ENCODE results near the gene STAM.
"Not testable (repeated sequence)": the region's sequence is repeated elsewhere in the genome, so short reads cannot be mapped to it uniquely, and the experiment has no call there.

The STAM gene

GRCh38 chr10:17643755-17644484, at the start of gene STAM:
TSS of gene STAM (plus strand) at chr10:17644151. CDS start at chr10:17644340, 189 bp downstream.
- DNase-seq (ENCODE audit: low read depth, low spot score), result peak; percentile 45
- H3K27ac ChIP-seq, result peak within 1 kb of the TSS; percentile 96

- DNase-seq (ENCODE audit: low read depth, low spot score), result no peak
Measured at GRCh38 chr10:17597386-17597785, 46.6 kb upstream of the STAM start.

GRCh38 chr10:17599089-17599488, 44.9 kb upstream of the STAM start:
- H3K27ac ChIP-seq, result no peak overlapping the region
- no peak for DNase-seq (ENCODE audit: low read depth, low spot score)

More at GRCh38 chr10:17597386-17597785, 46.6 kb upstream of the STAM start:
- no peak overlapping the region for H3K27ac ChIP-seq

GRCh38 chr10:17605936-17606335, 38.0 kb upstream of the STAM start:
- no peak for DNase-seq (ENCODE audit: low read depth, low spot score)
- no peak overlapping the region for H3K27ac ChIP-seq

- H3K27ac ChIP-seq, result no peak overlapping the region
- DNase-seq (ENCODE audit: low read depth, low spot score), result no peak
Measured at GRCh38 chr10:17606547-17607040, 37.4 kb upstream of the STAM start.

GRCh38 chr10:17607060-17607459, 36.9 kb upstream of the STAM start:
- no peak for DNase-seq (ENCODE audit: low read depth, low spot score)

GRCh38 chr10:17607603-17608332, 36.2 kb upstream of the STAM start:
- no peak for DNase-seq (ENCODE audit: low read depth, low spot score)
- no peak overlapping the region for H3K27ac ChIP-seq

More at GRCh38 chr10:17607060-17607459, 36.9 kb upstream of the STAM start:
- no peak overlapping the region for H3K27ac ChIP-seq

- H3K27ac ChIP-seq, result no peak overlapping the region
- no peak for DNase-seq (ENCODE audit: low read depth, low spot score)
Measured at GRCh38 chr10:17609523-17610079, 34.4 kb upstream of the STAM start.

- no peak for DNase-seq (ENCODE audit: low read depth, low spot score)
- H3K27ac ChIP-seq, result peak overlapping the region; percentile 77
Measured at GRCh38 chr10:17616403-17617030, 27.4 kb upstream of the STAM start.

- DNase-seq (ENCODE audit: low read depth, low spot score), result peak; percentile 14
- peak within 1 kb of the TSS; percentile 77 for H3K27ac ChIP-seq
Measured at GRCh38 chr10:17617031-17617911, 26.7 kb upstream of the STAM start, which contains the start of gene HACD1. TSS of gene HACD1 (minus strand) at chr10:17617374. CDS start at chr10:17617339, 35 bp downstream.

GRCh38 chr10:17622061-17622460, 21.9 kb upstream of the STAM start:
- no peak for DNase-seq (ENCODE audit: low read depth, low spot score)
- H3K27ac ChIP-seq, result no peak overlapping the region

- H3K27ac ChIP-seq, result no peak overlapping the region
- no peak for DNase-seq (ENCODE audit: low read depth, low spot score)
Measured at GRCh38 chr10:17624996-17625395, 19.0 kb upstream of the STAM start.

- H3K27ac ChIP-seq, result no peak overlapping the region
- no peak for DNase-seq (ENCODE audit: low read depth, low spot score)
Measured at GRCh38 chr10:17626656-17627055, 17.3 kb upstream of the STAM start.

- DNase-seq (ENCODE audit: low read depth, low spot score); H3K27ac ChIP-seq: not testable (repeated sequence)
Measured at GRCh38 chr10:17632590-17632989, 11.4 kb upstream of the STAM start.

GRCh38 chr10:17633353-17633752, 10.6 kb upstream of the STAM start:
- DNase-seq (ENCODE audit: low read depth, low spot score), result no peak
- no peak overlapping the region for H3K27ac ChIP-seq

GRCh38 chr10:17637869-17638268, 6.1 kb upstream of the STAM start:
- no peak for DNase-seq (ENCODE audit: low read depth, low spot score)
- no peak overlapping the region for H3K27ac ChIP-seq

GRCh38 chr10:17640331-17640816, 3.6 kb upstream of the STAM start:
- no peak overlapping the region for H3K27ac ChIP-seq
- no peak for DNase-seq (ENCODE audit: low read depth, low spot score)

- H3K27ac ChIP-seq, result peak overlapping the region; percentile 96
- DNase-seq (ENCODE audit: low read depth, low spot score), result peak; percentile 56
Measured at GRCh38 chr10:17643339-17643754, 604 bp upstream of the STAM start.

GRCh38 chr10:17644485-17644943, 563 bp downstream of the STAM start:
- DNase-seq (ENCODE audit: low read depth, low spot score), result no peak
- peak overlapping the region; percentile 96 for H3K27ac ChIP-seq
